HCT116 (cell line): Measurements from ENCODE around the gene MYO7B.

ENCODE experiments used
- POLR2A ChIP-seq: IDR thresholded peaks from 2 replicates; pipeline ENCODE4 v1.7.0; 2011; ENCODE audit warnings: borderline replicate concordance; ENCODE audit not compliant: insufficient read depth, insufficient read length; ENCODE audit errors: extremely low read depth
- SRF ChIP-seq: IDR thresholded peaks from 2 replicates; pipeline ENCODE4 v1.6.1; 2012; ENCODE audit warnings: low read depth
- TF ChIP-seq, protein P1 (sequence below), 3 experiments: fragments of 200-600 bp in 1 of 3; sonication (generic) in 1 of 3; IDR thresholded peaks in 2 of 3; conservative IDR thresholded peaks in 1 of 3; 2 replicates each; pipeline ENCODE4 v1.5.1; 2012 to 2017; ENCODE audit warnings: low read depth in 2 of 3, low read length in 2 of 3, antibody characterized with exemption in 1 of 3, borderline replicate concordance in 1 of 3, control low read depth in 1 of 3, mild to moderate bottlenecking in 1 of 3, mixed read lengths in 1 of 3, mixed run types in 1 of 3, moderate library complexity in 1 of 3; ENCODE audit not compliant: insufficient read depth in 1 of 3
- TF ChIP-seq, protein P2 (sequence below): IDR thresholded peaks from 2 replicates; pipeline ENCODE4 v1.6.1; 2011; ENCODE audit warnings: mild to moderate bottlenecking, low read length, moderate library complexity; ENCODE audit not compliant: insufficient replicate concordance; ENCODE audit errors: extremely low read depth
- TF ChIP-seq, protein P3 (sequence below): IDR thresholded peaks from 2 replicates; pipeline ENCODE4 v1.6.1; 2012; ENCODE audit warnings: low read depth

DNA sequence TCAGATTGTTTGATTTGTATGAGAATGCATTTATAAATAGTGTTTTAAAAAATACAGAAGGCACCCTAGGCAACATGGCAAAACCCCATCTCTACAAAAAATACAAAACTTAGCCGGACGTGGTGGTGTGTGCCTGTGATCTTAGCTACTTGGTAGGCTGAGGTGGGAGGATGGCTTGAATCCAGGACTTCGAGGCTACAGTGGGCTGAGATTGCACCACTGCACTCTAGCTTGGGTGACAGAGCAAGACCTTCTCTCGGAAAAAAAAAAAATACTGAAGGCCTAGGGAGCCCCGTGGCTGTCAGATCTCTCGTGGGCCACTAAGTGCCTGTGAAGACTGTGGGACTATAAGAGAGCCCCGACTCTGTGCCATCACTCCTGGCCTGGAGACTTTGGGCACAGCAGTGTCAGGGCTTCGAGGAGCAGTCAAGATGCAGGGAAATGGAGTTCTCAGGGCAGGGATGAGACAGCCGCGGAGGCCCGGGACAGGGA, 40.5 kb downstream of the MYO7B start:
- TF ChIP-seq, protein P1, sequence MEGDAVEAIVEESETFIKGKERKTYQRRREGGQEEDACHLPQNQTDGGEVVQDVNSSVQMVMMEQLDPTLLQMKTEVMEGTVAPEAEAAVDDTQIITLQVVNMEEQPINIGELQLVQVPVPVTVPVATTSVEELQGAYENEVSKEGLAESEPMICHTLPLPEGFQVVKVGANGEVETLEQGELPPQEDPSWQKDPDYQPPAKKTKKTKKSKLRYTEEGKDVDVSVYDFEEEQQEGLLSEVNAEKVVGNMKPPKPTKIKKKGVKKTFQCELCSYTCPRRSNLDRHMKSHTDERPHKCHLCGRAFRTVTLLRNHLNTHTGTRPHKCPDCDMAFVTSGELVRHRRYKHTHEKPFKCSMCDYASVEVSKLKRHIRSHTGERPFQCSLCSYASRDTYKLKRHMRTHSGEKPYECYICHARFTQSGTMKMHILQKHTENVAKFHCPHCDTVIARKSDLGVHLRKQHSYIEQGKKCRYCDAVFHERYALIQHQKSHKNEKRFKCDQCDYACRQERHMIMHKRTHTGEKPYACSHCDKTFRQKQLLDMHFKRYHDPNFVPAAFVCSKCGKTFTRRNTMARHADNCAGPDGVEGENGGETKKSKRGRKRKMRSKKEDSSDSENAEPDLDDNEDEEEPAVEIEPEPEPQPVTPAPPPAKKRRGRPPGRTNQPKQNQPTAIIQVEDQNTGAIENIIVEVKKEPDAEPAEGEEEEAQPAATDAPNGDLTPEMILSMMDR (IDR thresholded peaks at IDR 0.05 in 2 of 3, conservative IDR thresholded peaks at IDR 0.05 in 1 of 3; ENCODE audit: borderline replicate concordance in 1 of 3, insufficient read depth in 1 of 3, low read depth in 2 of 3, low read length in 2 of 3) = no peak
- no peak for TF ChIP-seq SRF
- TF ChIP-seq, protein P2, sequence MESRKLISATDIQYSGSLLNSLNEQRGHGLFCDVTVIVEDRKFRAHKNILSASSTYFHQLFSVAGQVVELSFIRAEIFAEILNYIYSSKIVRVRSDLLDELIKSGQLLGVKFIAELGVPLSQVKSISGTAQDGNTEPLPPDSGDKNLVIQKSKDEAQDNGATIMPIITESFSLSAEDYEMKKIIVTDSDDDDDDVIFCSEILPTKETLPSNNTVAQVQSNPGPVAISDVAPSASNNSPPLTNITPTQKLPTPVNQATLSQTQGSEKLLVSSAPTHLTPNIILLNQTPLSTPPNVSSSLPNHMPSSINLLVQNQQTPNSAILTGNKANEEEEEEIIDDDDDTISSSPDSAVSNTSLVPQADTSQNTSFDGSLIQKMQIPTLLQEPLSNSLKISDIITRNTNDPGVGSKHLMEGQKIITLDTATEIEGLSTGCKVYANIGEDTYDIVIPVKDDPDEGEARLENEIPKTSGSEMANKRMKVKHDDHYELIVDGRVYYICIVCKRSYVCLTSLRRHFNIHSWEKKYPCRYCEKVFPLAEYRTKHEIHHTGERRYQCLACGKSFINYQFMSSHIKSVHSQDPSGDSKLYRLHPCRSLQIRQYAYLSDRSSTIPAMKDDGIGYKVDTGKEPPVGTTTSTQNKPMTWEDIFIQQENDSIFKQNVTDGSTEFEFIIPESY = no peak
- TF ChIP-seq POLR2A = no peak
- TF ChIP-seq, protein P3, sequence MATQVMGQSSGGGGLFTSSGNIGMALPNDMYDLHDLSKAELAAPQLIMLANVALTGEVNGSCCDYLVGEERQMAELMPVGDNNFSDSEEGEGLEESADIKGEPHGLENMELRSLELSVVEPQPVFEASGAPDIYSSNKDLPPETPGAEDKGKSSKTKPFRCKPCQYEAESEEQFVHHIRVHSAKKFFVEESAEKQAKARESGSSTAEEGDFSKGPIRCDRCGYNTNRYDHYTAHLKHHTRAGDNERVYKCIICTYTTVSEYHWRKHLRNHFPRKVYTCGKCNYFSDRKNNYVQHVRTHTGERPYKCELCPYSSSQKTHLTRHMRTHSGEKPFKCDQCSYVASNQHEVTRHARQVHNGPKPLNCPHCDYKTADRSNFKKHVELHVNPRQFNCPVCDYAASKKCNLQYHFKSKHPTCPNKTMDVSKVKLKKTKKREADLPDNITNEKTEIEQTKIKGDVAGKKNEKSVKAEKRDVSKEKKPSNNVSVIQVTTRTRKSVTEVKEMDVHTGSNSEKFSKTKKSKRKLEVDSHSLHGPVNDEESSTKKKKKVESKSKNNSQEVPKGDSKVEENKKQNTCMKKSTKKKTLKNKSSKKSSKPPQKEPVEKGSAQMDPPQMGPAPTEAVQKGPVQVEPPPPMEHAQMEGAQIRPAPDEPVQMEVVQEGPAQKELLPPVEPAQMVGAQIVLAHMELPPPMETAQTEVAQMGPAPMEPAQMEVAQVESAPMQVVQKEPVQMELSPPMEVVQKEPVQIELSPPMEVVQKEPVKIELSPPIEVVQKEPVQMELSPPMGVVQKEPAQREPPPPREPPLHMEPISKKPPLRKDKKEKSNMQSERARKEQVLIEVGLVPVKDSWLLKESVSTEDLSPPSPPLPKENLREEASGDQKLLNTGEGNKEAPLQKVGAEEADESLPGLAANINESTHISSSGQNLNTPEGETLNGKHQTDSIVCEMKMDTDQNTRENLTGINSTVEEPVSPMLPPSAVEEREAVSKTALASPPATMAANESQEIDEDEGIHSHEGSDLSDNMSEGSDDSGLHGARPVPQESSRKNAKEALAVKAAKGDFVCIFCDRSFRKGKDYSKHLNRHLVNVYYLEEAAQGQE = no peak
